Limb (tissue), 2 donors: Measurements from ENCODE around the gene KCNG2.

ENCODE experiments used
- DNase-seq, 2 donors: peaks; one replicate each; pipeline ENCODE4 v3.0.0-alpha.2; 2016; ENCODE audit errors: extremely low spot score in 2 of 2

KCNG2 gene

DNA sequence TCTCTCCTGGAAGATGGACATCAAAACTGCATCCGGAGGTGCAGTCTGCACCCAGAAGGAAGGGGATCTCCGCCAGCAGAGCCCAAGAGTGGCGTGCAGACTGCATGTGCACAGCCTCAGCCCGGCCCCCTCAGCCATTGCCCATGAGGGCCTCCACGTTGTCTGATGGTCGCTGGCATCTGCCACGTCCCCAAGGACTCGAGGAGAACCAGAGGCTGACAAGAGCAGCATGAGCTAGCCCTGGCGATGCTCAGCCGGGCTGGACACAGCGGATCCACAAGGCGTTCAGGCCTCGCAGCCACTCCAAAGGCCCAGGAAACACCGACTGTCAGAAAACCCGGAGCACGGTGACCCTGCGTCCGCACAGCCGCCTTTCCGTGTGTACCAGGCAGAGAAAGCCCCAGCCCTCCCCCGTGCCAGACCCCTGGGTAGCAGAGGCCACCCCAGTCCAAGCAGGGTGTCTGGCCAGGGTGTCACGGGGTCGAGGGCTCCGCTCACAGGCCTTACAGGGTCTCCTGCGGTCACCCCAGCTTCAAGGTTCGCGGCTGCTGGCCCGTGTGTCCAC, 105.4 kb downstream of the KCNG2 start:
- DNase-seq = no peak

- no peak for DNase-seq
Observed at GRCh38 chr18:79903787-79904356, 106.1 kb downstream of the KCNG2 start.

- peak in 1 of 2 donors; percentile 48 for DNase-seq
Observed at GRCh38 chr18:79904357-79905147, 106.8 kb downstream of the KCNG2 start.

DNA sequence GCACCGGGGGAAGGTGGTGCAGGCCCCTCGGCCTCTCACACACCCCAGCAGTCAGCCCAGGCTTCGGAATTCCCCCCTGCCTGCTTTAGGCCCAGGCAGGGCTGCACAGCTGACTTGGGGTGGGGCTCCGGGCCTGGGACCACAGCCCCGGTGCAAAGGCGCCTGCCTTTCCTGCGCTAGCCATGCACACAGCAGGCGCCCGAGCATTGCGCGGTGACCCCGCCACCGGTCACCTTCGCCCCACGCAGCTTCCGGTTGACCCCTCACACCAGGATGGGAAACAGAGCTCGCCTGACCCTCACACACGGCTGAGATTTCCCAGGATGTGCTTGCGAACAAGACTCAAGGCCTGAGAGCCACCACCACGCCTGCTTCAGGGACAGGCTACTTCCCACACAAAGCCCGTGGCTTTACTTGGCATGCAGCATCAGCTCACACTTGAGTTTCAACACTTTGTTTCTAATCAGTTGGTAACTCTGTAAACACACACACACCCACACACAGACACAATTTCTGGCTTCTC, 107.7 kb downstream of the KCNG2 start:
- DNase-seq = no peak

DNA sequence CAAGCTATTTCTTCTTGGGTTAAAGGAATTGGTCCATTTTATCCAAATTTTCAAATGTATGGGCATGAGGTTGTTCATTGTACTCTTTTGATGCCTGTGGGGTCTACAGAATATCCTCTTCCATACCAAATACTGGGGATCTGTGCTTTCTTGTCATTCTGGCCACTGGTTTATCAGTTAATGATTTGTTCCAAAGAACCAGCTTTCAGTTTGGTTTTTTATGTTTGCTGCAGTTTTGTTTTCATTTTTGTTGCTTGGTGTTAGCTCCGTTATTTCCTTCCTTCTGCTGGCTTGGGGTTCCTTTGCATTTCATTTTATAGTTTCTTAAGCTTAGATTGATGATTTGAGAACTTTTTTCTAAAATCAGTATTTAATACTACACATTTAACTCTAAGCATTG, 108.3 kb downstream of the KCNG2 start:
- DNase-seq = no peak

DNA sequence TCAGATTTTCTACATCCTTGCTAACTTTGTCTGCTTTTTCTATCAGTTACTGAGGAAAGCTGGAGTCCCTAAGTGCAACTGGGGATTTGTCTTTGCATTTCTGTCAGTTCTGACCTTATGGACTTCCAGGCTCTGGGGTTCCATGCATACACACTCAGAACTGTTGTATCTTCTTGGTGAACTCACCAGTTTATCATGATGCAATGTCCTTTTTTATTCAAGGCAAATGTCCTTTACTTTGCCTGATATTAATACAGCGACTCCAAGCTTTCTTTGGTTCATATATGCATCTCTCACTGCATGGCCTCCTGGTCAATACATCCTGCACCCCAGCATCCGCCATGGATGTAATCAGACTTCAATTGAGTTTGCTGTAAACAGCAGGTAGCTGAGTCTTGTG, 109.0 kb downstream of the KCNG2 start:
- DNase-seq = no peak

- DNase-seq = no peak
Observed at GRCh38 chr18:79910563-79911343, 113.0 kb downstream of the KCNG2 start.

- peak; percentile 53 to 58 for DNase-seq
Observed at GRCh38 chr18:79911344-79912270, 113.9 kb downstream of the KCNG2 start.

DNA sequence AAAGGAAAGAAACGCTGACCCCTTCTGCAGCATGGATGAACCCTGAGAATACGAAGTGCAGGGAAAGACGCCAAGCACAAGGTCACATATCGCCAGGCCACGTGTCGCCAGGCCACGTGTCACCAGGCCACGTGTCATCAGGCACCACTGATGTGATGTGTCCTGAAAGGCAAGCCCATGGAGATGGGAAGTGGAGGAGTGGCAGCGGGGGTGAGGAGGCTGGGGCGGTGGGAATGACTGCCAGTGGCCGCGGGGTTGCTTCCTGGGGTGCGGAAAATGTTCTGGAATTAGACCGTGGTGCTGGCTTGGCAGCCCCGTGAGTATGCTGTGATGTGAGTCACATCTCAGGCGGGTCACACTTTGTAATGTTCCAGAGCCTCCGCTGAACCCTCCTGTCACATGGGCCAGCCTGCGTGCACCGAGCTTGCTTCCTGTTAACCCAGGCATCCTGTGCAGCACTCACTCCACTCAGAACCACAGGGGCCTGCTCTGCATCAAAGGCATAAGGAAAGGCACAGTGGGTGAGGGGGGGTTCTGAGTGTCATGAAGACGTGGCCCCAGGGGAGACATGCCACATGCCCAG, 114.8 kb downstream of the KCNG2 start:
- peak in 1 of 2 donors; percentile 26 for DNase-seq

DNA sequence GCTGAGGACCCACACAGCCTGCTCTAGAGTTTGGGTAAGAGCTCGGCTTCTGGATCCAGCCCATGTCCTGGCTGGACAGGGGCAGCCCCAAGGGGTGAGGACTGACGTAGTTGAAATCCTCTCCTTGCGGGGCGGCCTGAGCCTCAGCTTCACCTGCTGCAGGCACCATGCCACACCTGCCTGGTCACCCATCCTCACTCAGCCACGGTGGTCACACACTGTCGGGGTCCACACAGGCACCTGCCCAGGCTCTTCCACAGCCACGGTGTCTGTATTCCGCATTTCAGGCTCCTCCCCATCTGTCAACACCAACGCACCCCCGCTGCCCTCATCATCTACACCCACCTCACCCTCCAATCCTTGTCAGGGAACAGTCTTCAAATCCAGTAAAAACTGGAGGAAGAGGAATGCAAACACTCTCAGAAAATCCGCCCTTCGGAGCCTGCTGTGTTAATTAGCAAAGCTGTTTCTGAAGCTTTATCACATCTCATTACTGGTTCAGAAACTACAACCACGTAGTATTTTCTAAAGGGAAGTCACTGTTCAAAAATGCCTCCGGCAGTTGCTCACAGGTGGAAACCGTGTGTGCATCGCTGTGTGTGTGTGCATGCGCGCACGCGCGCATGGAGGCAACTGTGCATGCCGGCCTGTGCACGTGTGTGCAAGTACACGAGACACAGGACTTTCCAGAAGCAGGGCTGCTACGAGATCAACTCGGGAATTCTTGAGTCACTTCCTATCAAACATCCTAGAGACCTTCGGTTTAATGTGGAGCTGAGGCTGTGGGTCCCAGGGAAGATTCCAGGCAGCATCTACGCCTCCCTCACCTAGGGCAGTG, 115.5 kb downstream of the KCNG2 start:
- peak in 1 of 2 donors; percentile 24 for DNase-seq

DNA sequence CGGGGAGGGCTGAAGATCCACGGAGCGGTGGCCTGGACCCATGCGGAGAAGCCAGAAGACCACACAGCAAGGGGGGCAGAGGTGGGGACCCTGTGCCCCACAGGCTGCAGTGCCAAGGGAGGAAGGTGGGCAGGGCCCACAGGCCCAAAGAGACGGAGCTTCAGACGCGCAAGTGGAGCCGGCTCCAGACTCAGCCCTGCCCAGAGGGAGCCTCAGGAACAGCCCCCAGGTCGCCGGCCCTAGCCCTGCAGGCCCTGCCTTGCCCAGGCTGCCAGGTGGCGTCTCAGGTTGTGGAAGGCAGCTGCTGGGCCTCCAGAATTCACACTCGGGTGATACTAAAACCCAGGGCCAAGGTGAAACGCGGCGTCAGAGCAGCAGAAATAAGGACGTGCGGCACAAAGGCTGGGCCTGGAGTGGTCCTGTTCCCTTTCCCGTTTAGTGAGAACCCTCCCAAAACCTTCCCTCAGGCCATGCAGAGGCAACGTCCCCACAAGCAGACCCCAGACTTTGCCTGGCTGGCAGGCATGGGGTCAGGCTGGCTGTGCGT, 116.9 kb downstream of the KCNG2 start:
- DNase-seq = no peak

DNA sequence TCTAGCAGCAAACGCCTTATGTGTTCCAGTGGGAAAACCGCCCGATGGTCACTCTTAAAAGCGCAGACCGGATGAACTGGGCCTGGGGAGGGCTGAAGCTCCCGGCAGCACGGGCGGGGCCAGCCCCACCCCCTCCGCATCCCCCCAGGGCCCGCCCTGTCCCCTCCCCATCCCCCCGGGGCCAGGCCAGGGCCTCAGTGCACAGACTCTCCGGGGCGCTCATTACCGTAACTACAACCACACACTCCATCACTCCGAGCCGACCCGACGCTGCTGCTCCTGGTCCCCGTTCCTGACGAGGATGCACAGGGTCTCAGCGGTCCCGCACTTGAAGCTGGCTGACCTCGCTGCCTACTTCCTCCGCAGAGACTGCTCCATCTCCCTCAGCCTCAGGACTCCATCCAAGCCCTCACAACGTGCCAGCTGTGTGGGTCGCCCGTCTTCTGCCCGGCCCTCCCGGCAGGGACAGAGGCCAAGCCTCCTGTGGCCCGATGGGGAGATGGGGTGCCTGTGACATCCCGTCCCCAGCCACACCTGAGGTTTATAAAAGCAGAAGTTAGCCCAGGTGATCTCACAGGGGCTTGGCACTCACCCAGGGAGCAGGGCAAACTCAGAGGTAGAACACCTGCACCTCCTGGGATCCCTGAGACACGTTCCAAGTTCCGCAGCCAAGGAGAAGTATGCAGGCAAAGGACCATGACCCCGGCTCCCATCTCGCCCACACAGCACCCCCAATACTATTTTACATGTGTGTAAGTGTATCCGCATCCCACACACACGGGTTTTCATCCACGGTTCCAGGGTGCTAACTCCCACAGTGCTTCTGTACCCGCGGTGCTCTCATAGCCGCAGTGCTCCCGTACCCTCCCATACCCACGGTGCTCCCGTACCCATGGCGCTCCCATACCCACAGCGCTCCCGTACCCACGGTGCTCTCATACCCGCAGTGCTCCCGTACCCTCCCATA, 117.7 kb downstream of the KCNG2 start:
- no peak for DNase-seq

DNA sequence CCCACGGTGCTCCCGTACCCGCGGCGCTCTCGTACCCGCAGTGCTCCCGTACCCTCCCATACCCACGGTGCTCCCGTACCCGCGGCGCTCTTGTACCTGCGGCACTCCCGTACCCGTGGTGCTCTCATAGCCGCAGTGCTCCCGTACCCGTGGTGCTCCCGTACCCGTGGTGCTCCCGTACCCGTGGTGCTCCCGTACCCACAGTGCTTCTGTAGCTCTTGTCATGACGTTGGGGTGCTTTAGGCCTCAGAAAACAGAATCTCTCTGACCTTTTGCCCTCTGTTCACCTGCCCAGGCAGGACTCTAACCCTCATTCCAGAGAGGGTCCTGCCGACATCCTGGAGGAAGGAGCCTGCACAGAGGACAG, 118.4 kb downstream of the KCNG2 start:
- no peak for DNase-seq

- DNase-seq = no peak
Observed at GRCh38 chr18:79916546-79917168, 118.9 kb downstream of the KCNG2 start.

- DNase-seq = peak in 1 of 2 donors; percentile 14
Observed at GRCh38 chr18:79917169-79917852, 119.6 kb downstream of the KCNG2 start.

DNA sequence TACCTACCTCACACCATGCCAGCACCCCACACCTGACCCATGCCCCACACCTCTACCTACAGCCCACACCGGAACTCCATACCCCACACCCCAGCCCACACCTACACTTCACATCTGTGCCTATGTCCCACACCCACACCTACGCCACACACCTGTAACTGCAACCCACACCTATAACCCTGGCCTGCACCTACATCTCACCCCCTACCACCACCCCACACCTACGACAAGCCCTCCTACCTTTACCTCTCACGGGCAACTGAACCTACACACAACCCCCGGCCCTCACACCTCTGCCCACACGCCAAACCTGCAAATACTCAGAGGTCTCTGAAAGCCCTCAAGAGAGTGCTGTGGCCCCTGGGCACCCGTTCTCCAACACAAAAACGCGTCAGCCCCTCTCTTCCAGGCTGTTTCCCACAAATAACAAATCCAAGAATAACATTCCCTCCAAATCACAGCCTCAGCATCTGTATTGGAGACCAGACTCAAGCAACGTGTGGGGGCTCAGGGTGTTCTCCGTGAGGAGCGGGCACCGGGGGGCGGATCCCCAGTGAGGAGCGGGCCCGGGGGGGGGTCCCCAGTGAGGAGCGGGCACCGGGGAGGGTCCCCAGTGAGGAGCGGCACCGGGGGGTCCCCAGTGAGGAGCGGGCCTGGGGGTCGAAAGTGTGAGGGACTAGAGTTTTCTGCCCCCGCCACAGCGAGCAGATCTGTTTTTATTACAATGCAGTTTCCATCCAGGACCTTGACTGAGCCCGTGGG, 120.3 kb downstream of the KCNG2 start:
- DNase-seq = peak in 1 of 2 donors; percentile 23
